ENCODE results near the gene MRPS15. TPM values are rescaled to one million over a fixed set of nuclear protein-coding genes. Genes with fewer than 3 reads are reported as not detected.

Gene MRPS15
- total RNA-seq, 1 donor from 2014 or later = 25.1 TPM

DNA sequence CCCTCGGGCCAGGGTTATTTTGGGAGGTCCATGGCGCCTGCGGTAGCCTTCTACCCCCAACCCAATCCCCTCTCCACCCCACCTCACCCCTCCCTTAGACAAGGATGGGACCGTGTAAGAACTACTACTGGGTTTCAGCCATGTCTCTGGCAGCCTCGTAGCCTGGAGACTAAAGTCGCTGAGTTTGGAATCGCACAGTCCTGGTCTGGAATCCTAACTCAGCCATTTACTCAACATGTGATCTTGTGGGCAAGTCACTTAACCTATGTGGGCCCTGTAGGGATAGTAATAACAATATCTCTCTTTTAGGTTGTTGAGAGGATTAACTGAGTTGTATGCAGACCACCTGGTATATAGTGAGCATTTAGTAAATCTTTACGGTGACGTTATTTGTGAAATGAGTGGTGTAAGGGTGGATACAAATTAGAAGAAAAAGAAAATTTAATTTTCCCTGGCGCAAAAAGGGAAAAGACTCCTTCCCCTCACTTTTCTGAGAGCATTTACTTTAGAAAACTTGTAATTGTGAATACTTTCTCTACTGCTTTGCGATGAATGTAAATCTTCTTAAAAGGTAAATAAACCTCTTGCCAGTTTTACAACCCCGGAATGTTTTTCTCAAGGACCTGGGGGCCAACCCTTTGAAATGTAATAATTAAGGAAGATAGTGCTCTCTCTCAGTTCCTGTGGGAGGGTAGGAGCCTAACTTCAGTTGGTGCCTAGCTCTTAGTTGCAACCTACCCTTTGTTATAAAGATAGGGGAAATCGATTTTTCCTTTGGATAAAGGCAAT lies 615 bp upstream of the MRPS15 start:
- Histone ChIP-seq H3K4me3 (ENCODE audit: low read length in 3 of 3) (peak overlapping the region; percentile 73 to 99 (median 82)), H3K27me3 (ENCODE audit: control insufficient read depth in 3 of 3, insufficient read depth in 3 of 3, low read length in 3 of 3) (no peaks in the 10 kb centered on the region), H3K36me3 (ENCODE audit: control insufficient read depth in 3 of 3, insufficient read depth in 3 of 3, low read length in 3 of 3) (peaks cover 23 to 27% (median 24%) of the 10 kb centered on the region in 3 donors), H3K9ac (ENCODE audit: low read depth in 1 of 3, low read length in 3 of 3) (peak overlapping the region; percentile 78 to 95 (median 82)), H3K9me3 (ENCODE audit: control insufficient read depth in 3 of 3, low read length in 3 of 3) (no peaks in the 10 kb centered on the region), H3K27ac (ENCODE audit: low read depth, low read length) (peak overlapping the region; percentile 94), H3K4me1 (ENCODE audit: control insufficient read depth in 3 of 3, insufficient read depth in 3 of 3, low read length in 3 of 3) (peaks cover 11 to 15% (median 12%) of the 10 kb centered on the region in 3 donors)

DNA sequence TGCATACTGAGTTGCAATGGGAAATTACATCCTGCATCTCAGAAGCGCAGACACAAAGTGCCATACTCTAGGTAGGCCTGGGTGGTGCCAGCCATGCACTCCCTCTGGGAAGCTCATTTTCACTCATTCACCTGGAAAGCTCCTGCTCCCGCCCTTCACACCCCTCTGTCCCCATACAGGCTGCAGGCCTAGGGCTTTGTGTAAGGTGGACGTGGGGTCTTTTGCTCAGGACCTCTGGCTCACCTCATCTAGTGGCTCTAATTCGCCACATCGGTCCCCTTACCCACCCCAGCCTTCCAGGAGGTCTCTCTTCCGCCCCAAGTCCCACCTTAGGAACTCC lies 751 bp downstream of the MRPS15 start:
- H3K27ac ChIP-seq (ENCODE audit: low read depth, low read length) = peak overlapping the region; percentile 94
- peaks cover 11 to 18% (median 12%) of the 10 kb centered on the region in 3 donors for H3K4me1 ChIP-seq (ENCODE audit: control insufficient read depth in 3 of 3, insufficient read depth in 3 of 3, low read length in 3 of 3)
- H3K36me3 ChIP-seq (ENCODE audit: control insufficient read depth in 3 of 3, insufficient read depth in 3 of 3, low read length in 3 of 3) = peaks cover 35 to 39% (median 36%) of the 10 kb centered on the region in 3 donors
- H3K9ac ChIP-seq (ENCODE audit: low read depth in 1 of 3, low read length in 3 of 3) = peak overlapping the region; percentile 78 to 95 (median 82)
- no peaks in the 10 kb centered on the region for H3K27me3 ChIP-seq (ENCODE audit: control insufficient read depth in 3 of 3, insufficient read depth in 3 of 3, low read length in 3 of 3)
- H3K9me3 ChIP-seq (ENCODE audit: control insufficient read depth in 3 of 3, low read length in 3 of 3) = no peaks in the 10 kb centered on the region
- peak overlapping the region; percentile 73 to 99 (median 82) for H3K4me3 ChIP-seq (ENCODE audit: low read length in 3 of 3)

- Histone ChIP-seq H3K9ac (ENCODE audit: low read depth in 1 of 3, low read length in 3 of 3) (no peak overlapping the region), H3K27me3 (ENCODE audit: control insufficient read depth in 3 of 3, insufficient read depth in 3 of 3, low read length in 3 of 3) (no peaks in the 10 kb centered on the region), H3K27ac (ENCODE audit: low read depth, low read length) (no peak overlapping the region), H3K4me3 (ENCODE audit: low read length in 3 of 3) (no peak overlapping the region), H3K36me3 (ENCODE audit: control insufficient read depth in 3 of 3, insufficient read depth in 3 of 3, low read length in 3 of 3) (peaks cover 67 to 74% (median 73%) of the 10 kb centered on the region in 3 donors), H3K9me3 (ENCODE audit: control insufficient read depth in 3 of 3, low read length in 3 of 3) (no peaks in the 10 kb centered on the region), H3K4me1 (ENCODE audit: control insufficient read depth in 3 of 3, insufficient read depth in 3 of 3, low read length in 3 of 3) (peaks cover 7 to 18% (median 8%) of the 10 kb centered on the region in 3 donors)
Measured at GRCh38 chr1:36458910-36459309, 5.3 kb downstream of the MRPS15 start.

DNA sequence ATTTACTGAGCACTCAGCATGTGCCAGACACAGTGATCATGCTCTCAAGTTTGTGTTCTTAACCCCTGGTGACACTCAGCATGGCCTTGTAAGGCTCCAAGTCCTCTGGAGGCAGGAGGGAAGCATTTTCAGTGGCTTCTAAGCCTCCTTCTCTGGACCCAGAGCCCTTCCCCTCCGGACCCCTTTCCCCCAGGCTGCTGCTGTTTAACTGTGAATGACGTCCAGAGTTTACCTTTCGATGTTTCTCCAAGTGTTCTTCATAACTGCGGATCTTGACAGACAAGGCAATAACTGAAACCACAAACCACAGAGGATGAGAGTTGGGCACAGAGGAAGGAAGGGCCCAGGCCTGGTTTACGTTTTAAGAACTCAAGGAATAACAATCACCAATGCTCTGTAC lies 6.5 kb downstream of the MRPS15 start:
- no peaks in the 10 kb centered on the region for H3K9me3 ChIP-seq (ENCODE audit: control insufficient read depth in 3 of 3, low read length in 3 of 3)
- no peak overlapping the region for H3K9ac ChIP-seq (ENCODE audit: low read depth in 1 of 3, low read length in 3 of 3)
- H3K4me1 ChIP-seq (ENCODE audit: control insufficient read depth in 3 of 3, insufficient read depth in 3 of 3, low read length in 3 of 3) = peaks cover 0 to 12% (median 0%) of the 10 kb centered on the region in 3 donors
- H3K4me3 ChIP-seq (ENCODE audit: low read length in 3 of 3) = no peak overlapping the region
- H3K27me3 ChIP-seq (ENCODE audit: control insufficient read depth in 3 of 3, insufficient read depth in 3 of 3, low read length in 3 of 3) = no peaks in the 10 kb centered on the region
- peaks cover 67 to 74% (median 73%) of the 10 kb centered on the region in 3 donors for H3K36me3 ChIP-seq (ENCODE audit: control insufficient read depth in 3 of 3, insufficient read depth in 3 of 3, low read length in 3 of 3)
- H3K27ac ChIP-seq (ENCODE audit: low read depth, low read length) = no peak overlapping the region

GRCh38 chr1:36456391-36456928 lies 7.7 kb downstream of the MRPS15 start:
- H3K9ac ChIP-seq (ENCODE audit: low read depth in 1 of 3, low read length in 3 of 3) = no peak overlapping the region
- H3K4me3 ChIP-seq (ENCODE audit: low read length in 3 of 3) = no peak overlapping the region
- no peaks in the 10 kb centered on the region for H3K27me3 ChIP-seq (ENCODE audit: control insufficient read depth in 3 of 3, insufficient read depth in 3 of 3, low read length in 3 of 3)
- H3K27ac ChIP-seq (ENCODE audit: low read depth, low read length) = no peak overlapping the region
- peaks cover 0 to 8% (median 0%) of the 10 kb centered on the region in 3 donors for H3K4me1 ChIP-seq (ENCODE audit: control insufficient read depth in 3 of 3, insufficient read depth in 3 of 3, low read length in 3 of 3)
- no peaks in the 10 kb centered on the region for H3K9me3 ChIP-seq (ENCODE audit: control insufficient read depth in 3 of 3, low read length in 3 of 3)
- peaks cover 57 to 64% (median 62%) of the 10 kb centered on the region in 3 donors for H3K36me3 ChIP-seq (ENCODE audit: control insufficient read depth in 3 of 3, insufficient read depth in 3 of 3, low read length in 3 of 3)

GRCh38 chr1:36455386-36455785 lies 8.8 kb downstream of the MRPS15 start:
- Histone ChIP-seq H3K27ac (ENCODE audit: low read depth, low read length) (no peak overlapping the region), H3K27me3 (ENCODE audit: control insufficient read depth in 3 of 3, insufficient read depth in 3 of 3, low read length in 3 of 3) (no peaks in the 10 kb centered on the region), H3K4me1 (ENCODE audit: control insufficient read depth in 3 of 3, insufficient read depth in 3 of 3, low read length in 3 of 3) (peaks cover 0 to 9% (median 0%) of the 10 kb centered on the region in 3 donors), H3K9me3 (ENCODE audit: control insufficient read depth in 3 of 3, low read length in 3 of 3) (no peaks in the 10 kb centered on the region), H3K9ac (ENCODE audit: low read depth in 1 of 3, low read length in 3 of 3) (no peak overlapping the region), H3K36me3 (ENCODE audit: control insufficient read depth in 3 of 3, insufficient read depth in 3 of 3, low read length in 3 of 3) (peaks cover 47 to 53% (median 51%) of the 10 kb centered on the region in 3 donors), H3K4me3 (ENCODE audit: low read length in 3 of 3) (no peak overlapping the region)

DNA sequence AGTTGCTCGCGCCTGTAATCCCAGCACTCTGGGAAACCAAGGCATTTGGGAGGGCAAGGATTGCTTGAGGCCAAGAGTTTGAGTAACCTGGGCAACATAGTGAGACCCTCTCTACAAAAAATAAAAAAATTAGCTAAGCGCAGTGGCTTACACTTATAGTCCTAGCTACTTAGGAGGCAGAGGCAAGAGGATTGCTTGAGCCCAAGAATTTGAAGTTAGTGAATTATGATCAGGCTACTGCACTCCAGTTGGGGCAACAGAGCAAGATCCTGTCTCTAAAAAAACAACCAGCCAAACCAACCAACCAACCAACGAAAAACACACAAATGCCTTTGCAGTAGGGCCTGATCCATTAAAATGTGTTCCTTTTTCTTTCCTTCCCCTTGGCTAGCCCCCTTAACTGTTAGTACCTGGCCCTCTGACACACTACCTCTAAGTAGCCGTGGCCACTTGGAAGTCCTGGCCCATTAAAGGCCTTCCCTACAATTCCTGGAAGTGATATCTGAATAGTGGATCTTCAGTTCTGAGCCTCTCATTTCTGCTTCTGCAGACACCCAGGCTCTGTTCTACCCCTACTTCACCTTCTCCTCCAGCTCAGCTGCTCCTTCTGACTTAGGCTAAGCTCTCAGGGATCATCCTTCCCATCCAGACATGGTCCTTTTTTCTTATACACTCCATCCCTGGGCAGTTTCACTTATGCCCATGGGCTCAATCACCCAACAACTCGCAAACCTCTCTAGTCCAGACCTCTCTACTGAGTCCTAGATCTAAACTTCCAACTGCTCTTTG lies 10.4 kb downstream of the MRPS15 start:
- no peak overlapping the region for H3K27ac ChIP-seq (ENCODE audit: low read depth, low read length)
- peaks cover 35 to 41% (median 36%) of the 10 kb centered on the region in 3 donors for H3K36me3 ChIP-seq (ENCODE audit: control insufficient read depth in 3 of 3, insufficient read depth in 3 of 3, low read length in 3 of 3)
- H3K9ac ChIP-seq (ENCODE audit: low read depth in 1 of 3, low read length in 3 of 3) = no peak overlapping the region
- H3K9me3 ChIP-seq (ENCODE audit: control insufficient read depth in 3 of 3, low read length in 3 of 3) = no peaks in the 10 kb centered on the region
- H3K27me3 ChIP-seq (ENCODE audit: control insufficient read depth in 3 of 3, insufficient read depth in 3 of 3, low read length in 3 of 3) = no peaks in the 10 kb centered on the region
- peaks cover 4 to 11% (median 5%) of the 10 kb centered on the region in 3 donors for H3K4me1 ChIP-seq (ENCODE audit: control insufficient read depth in 3 of 3, insufficient read depth in 3 of 3, low read length in 3 of 3)
- no peak overlapping the region for H3K4me3 ChIP-seq (ENCODE audit: low read length in 3 of 3)

GRCh38 chr1:36453051-36453450 lies 11.1 kb downstream of the MRPS15 start:
- peaks cover 30 to 36% (median 34%) of the 10 kb centered on the region in 3 donors for H3K36me3 ChIP-seq (ENCODE audit: control insufficient read depth in 3 of 3, insufficient read depth in 3 of 3, low read length in 3 of 3)
- H3K4me1 ChIP-seq (ENCODE audit: control insufficient read depth in 3 of 3, insufficient read depth in 3 of 3, low read length in 3 of 3) = peaks cover 4 to 9% (median 5%) of the 10 kb centered on the region in 3 donors
- no peak overlapping the region for H3K9ac ChIP-seq (ENCODE audit: low read depth in 1 of 3, low read length in 3 of 3)
- H3K27me3 ChIP-seq (ENCODE audit: control insufficient read depth in 3 of 3, insufficient read depth in 3 of 3, low read length in 3 of 3) = no peaks in the 10 kb centered on the region
- no peak overlapping the region for H3K27ac ChIP-seq (ENCODE audit: low read depth, low read length)
- H3K9me3 ChIP-seq (ENCODE audit: control insufficient read depth in 3 of 3, low read length in 3 of 3) = no peaks in the 10 kb centered on the region
- H3K4me3 ChIP-seq (ENCODE audit: low read length in 3 of 3) = no peak overlapping the region

DNA sequence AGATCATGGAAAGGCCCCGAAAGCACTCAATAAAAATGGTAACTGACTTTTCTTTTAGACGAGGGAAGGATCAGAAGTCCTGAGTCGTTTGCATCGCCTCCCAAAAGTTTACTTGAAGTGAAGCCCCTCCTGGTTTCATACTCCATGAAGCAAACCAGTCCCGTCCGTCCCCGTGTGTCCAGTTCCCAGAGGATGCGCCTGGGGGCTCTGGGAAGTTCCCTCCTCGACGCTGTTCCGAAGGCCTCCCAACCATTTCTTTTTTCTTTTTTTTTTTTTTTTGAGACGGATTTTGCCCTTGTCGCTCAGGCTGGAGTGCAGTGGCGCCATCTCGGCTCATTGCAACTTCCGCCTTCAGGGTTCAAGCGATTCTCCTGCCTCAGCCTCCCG lies 13.3 kb downstream of the MRPS15 start:
- Histone ChIP-seq H3K36me3 (ENCODE audit: control insufficient read depth in 3 of 3, insufficient read depth in 3 of 3, low read length in 3 of 3) (peaks cover 13 to 18% (median 17%) of the 10 kb centered on the region in 3 donors), H3K27ac (ENCODE audit: low read depth, low read length) (peak overlapping the region; percentile 96), H3K9me3 (ENCODE audit: control insufficient read depth in 3 of 3, low read length in 3 of 3) (no peaks in the 10 kb centered on the region), H3K27me3 (ENCODE audit: control insufficient read depth in 3 of 3, insufficient read depth in 3 of 3, low read length in 3 of 3) (no peaks in the 10 kb centered on the region), H3K4me3 (ENCODE audit: low read length in 3 of 3) (peak overlapping the region; percentile 82 to 89 (median 89)), H3K9ac (ENCODE audit: low read depth in 1 of 3, low read length in 3 of 3) (peak overlapping the region; percentile 91 to 97 (median 93)), H3K4me1 (ENCODE audit: control insufficient read depth in 3 of 3, insufficient read depth in 3 of 3, low read length in 3 of 3) (peaks cover 4 to 9% (median 5%) of the 10 kb centered on the region in 3 donors)
